ENCODE results near the gene PPFIA3.

The PPFIA3 gene

DNA sequence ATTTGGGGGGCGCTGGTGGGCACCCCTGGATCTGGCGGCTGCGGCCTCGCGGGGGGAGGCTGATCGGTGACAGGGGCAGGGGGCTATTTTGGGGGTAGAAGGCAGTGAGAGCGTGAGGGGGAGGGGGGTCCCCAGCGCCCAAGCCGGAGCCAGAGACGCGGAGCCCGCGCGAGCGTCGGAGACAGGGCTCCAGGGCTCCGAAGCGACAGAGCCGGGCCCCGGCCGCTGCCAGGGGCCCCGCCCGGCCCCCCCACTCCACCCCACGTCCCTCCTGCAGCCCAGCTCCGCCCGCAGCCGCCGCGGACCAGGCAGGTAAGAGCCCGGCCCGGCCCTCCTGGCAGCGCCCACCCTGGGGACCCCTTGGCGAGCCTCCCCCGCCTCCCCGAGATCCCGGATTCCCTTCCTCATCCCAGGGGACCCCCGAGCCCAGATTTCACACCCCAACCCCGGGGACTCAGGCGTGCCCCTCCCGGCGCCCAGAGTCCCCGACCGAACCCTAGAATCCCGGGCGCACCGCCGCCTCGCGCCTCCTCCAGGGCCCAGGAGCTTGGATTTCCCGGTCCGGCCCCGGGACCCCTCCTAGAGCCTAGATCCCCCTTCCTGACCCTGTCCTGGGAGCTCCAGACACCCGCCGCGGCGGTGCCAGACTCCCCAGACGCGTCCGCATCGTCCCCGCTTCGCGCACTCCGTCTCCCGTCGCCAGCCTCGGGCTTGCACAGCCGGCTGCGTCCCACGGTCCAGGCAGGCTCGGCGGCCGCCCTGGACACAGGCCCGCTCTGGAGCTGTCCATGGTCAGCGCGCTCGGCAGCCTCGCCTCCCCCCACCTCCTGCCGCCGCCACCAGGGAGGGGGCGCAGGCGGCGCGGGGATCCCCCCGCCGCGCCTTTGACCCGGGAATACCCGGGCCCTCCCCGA lies at the start of gene PPFIA3:
TSS of gene PPFIA3 (plus strand) at position 134 of the 914 bp plus-strand sequence. CDS start 8,330 bp downstream, outside the sequence.
- DNase-seq = peak; percentile 46

DNA sequence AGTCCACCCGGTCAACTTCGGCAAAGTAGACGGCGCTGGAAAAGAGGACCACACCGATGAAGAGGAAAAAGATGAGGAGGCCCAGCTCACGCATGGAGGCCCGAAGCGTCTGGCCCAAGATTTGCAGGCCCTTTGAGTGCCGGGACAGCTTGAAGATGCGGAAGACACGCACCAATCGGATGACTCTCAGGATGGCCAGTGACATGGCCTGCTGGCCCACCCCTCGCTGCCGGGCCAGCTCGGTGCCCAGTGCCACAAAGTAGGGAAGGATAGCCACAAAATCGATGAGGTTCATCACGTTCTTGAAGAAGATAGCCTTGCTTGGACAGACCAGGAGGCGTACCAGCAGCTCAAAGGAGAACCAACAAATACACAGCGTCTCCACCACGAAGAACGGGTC lies 48.9 kb upstream of the PPFIA3 start:
- no peak for DNase-seq

DNA sequence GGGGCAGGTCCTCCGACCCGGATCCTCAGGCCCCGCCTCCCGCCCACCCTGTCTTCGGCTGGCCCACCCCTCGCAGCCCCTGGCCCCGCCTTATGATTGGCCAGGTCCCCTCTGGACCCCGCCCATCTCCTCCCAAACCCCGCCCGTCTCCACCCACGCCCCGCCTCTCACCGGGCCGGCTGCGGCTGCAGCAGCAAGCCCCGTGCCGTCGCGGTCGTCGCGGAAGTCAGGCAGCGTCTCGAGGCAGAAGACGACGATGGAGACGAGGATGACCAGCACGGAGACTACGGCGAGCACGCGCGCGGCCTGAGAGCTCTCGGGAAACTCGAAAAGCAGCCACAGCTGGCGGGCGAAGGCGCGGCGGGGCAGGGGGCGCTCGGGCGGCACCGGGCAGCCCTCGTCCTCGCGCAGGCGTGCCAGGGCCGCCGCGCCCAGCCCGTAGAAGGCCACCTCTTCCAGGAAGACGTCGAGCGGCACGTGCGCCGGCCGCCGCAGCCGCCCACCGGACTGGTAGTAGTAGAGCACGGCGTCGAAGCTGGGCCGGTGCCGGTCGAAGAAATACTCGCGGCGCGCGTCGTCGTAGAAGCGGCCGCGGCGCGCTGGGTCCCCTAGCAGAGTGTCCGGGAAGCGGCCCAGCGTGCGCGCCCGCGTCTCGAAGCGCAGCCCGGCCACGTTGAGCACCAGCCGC lies 47.3 kb upstream of the PPFIA3 start:
- DNase-seq = no peak

DNA sequence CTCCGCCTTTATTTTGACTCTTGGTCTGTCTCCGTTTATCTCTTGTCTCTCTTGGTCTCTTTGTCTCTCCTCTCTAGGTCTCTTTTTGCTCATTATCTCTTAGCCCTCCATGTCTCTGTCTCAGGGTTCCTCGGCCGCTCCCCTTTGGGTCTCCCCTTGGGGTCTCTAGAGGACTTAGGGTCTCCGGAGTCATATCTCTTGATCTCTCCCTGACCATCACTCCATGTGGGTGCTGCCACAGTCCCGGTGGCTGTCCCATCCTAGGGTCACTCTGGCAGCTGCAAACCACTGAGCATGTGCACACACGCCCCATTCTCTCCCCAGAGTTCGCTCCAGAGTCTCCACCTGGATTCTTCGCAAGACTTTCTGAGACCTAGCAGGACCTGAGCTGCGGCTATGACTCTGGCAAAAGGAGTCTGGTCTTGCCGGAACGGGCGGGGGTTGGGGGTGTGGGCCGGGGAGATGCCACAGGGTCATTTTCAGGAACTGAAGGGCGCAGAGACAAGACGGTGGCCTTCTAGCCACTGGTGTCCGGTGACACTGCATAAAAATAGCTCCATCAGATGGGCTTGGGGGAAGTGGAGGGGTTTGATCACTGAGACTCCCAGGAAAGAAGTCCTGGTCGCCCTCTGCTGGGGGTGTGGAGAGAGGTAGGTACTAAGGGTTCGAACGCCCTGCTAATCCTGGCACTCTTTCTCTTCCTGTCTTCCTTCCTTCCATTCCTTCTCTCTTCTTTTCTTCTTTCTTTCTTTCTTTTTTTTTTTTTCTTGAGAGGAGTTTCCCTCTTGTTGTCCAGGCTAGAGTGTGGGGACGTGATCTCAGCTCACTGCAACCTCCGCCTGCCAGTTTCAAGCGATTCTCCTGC lies 45.6 kb upstream of the PPFIA3 start:
- DNase-seq = peak; percentile 33

DNA sequence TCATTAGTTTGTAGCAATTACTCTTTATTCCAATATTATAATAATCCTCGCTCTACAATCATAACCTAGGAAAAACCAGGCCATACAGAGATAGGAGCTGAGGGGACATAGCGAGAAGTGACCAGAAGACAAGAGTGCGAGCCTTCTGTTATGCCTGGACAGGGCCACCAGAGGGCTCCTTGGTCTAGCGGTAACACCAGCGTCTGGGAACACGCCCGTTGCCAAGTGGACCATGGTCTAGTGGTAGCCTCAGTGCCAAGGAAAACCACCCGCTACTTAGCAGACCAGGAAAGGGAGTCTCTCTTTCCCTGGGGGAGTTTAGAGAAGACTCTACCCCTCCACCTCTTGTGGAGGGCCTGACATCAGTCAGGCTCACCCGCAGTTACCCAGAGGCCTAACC lies 44.5 kb upstream of the PPFIA3 start:
- DNase-seq = peak; percentile 60

DNA sequence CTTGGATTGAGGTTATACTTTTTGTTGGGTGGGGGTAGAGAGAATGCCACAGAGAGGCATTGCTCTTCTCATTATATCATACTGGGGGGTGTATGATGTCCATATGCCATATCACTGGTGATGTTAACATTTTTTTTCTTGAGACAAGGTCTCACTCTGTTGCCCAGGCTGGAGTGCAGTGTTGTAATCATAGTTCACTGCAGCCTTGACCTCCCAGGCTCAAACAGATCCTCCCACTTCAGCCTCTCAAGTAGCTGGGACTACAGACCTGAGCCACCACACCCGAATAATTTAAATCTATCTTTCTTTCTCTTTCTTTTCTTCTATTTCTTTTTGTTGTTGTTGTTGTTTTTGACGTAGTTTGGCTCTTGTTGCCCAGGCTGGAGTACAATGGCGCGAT lies 39.0 kb upstream of the PPFIA3 start:
- DNase-seq = no peak

DNA sequence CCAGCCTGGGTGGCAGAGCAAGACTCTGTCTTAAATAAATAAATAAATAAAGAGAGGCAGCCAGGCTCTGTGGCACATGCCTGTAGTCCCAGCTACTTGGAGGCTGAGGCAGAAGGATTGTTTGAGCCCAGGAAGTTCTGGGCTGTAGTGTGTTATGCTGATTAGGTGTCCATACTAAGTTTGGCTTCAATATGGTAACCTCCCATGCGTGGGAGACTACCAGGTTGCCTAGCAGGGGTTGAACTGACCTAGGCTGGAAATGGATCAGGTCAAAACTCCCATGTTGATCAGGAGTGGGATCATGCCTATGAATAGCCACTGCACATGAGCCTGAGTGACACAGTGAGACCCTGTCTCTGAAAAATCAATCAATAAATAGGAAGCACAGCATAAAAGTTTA lies 38.1 kb upstream of the PPFIA3 start:
- no peak for DNase-seq

DNA sequence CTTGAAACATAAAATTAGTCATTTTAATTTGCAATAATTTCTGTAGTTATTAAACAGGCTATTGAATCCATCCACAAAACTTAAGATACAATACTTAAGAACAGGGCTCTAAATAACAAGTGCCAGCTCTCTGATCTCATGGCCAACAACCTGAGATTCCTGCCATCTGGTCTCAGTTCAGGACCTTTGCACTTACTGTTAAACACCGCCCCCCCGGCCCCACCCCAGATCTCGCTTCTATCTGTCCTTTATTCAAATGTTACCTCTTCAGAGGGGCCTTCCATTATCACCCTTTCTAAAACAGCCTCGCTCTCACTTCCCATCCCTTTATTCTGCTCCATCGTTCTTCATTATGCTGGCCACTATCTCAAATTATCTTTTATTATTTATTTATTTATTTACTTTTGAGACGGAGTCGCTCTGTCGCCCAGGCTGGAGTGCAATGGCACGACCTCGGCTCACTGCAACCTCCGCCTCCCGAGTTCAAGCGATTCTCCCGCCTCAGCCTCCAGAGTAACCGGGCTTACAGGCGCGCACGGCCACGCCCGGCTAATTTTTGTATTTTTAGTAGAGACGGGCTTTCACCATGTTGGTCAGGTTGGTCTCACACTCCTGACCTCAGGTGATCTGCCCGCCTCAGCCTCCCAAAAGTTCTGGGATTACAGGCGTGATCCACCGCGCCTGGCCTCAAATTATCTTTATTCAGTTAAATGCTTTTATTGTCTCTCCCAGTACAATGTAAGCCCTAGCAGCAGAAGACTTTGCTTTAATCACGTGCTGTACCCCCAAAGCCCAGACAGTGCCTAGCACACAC lies 34.9 kb upstream of the PPFIA3 start:
- peak; percentile 61 for DNase-seq

DNA sequence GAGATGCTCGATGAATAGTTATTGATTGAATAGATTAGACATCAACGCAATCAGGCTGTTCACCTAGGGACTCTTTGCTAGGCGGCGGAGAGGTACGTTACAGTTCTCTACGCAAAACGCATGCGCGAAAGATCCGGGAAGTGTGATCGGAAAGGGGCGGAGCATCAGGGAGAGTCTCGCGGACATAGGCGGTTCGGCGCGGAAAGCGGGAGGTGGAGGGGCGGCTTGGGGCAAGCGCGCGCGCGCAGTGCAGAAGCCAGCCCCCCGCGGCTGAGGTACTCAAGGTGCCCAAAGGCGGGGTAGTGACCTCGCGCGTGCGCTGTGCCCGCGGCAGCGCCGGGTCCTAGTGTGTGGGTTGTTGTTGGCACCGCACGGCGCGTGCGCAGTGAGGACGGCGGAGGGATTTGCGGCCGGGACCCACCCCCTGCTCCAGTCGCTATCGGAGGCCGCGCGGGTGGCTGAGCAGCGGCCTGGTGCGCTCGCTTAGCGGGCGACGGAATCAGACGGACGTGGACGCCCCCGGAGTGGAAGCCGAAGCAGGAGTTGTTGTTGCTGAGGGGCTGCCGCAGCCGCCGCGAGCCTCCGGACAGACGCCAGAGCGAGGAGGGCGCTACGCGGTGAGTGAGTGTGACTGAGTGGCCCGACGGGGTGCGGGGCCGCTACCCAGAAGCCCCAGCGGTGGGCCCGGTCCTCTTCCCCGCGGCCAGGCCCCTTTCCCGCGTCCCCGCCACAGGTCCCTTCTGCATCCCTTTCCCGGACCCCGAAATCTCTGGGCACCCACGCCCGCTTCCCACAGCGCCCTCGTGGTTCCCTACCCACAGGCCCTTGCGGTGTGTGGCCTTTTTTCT lies 34.1 kb upstream of the PPFIA3 start, which contains the start of gene SNRNP70:
TSS of gene SNRNP70 (plus strand) at position 432 of the 848 bp plus-strand sequence. CDS start 964 bp downstream, outside the sequence.
- DNase-seq = peak; percentile 100

DNA sequence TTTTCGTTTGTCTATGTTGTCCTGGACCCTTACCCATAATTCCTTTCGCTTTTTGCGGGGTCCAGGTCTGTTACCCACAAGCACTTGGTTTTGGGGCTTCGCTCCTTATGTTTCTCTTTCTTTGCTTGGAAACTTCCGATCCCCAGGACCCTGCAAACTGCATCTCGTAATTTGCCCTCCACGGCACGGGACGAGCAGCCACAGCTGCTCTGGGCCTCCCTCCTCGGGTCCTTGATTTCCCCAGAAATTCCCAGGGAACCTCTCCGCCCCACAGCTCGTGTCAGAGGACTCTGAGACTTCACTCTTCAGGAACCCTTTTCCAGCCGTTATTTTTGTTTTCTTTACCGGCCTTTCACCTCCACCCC lies 33.5 kb upstream of the PPFIA3 start:
- no peak for DNase-seq

DNA sequence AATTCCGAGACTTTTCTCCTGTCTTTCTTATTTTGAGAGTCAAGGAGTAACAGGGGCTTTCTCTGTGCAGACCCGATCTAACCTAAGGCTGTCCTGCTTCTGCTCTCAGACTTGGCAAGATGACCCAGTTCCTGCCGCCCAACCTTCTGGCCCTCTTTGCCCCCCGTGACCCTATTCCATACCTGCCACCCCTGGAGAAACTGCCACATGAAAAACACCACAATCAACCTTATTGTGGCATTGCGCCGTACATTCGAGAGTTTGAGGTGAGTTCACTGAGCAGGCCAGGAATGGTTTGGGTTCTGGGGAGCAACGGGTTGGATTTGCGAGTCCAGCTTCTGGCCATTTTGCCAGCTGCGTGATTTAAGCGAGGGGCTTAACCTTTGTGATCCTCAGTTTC lies 33.0 kb upstream of the PPFIA3 start:
- DNase-seq = no peak

DNA sequence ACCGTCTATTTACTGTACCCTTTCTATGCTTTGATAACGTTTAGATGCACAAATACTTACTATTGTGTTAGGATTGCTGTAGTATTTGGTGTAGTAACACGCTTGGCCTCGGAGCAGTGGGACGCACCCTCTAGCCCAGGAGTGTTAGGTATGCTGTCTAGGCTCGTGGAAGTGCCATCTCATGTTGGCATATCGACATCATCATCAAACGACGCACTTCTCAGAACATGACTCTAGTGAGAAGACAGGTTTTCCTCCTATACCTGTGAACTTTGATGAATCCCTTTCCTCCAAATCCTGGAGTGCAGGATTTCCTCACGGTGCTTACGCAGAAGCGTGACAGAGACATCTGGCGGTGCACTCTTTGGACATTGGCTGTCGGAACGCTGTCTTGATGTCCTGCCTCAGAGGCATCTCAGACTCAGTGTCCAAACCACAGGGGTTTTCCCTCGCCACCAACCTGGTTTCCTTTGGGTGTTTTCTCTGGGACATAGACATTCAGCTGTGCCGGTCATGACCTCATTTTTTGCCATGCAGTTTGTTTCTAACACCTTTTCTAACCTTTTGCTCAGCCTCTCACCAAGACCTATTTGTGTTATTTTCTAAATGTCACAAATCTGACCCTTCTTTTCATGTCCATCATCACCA lies 27.8 kb upstream of the PPFIA3 start:
- DNase-seq = no peak

DNA sequence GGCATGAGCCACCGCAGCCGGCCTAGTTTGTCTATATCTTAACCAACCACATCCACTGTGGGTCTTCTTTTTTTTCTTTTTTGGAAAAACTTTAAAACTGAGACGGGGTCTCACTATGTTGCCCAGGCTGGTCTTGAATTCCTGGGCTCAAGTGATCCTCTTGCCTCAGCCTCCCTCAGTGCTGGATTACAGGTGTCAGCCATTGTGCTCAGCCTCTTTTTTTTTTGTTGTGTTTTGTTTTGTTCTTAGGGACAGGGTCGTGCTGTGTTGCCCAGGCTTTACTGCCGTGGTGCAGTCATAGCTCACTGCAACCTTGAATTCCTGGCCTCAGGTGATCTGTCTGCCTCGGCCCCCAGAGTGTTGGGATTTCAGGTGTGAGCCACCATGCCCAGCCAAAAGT lies 26.7 kb upstream of the PPFIA3 start:
- no peak for DNase-seq

DNA sequence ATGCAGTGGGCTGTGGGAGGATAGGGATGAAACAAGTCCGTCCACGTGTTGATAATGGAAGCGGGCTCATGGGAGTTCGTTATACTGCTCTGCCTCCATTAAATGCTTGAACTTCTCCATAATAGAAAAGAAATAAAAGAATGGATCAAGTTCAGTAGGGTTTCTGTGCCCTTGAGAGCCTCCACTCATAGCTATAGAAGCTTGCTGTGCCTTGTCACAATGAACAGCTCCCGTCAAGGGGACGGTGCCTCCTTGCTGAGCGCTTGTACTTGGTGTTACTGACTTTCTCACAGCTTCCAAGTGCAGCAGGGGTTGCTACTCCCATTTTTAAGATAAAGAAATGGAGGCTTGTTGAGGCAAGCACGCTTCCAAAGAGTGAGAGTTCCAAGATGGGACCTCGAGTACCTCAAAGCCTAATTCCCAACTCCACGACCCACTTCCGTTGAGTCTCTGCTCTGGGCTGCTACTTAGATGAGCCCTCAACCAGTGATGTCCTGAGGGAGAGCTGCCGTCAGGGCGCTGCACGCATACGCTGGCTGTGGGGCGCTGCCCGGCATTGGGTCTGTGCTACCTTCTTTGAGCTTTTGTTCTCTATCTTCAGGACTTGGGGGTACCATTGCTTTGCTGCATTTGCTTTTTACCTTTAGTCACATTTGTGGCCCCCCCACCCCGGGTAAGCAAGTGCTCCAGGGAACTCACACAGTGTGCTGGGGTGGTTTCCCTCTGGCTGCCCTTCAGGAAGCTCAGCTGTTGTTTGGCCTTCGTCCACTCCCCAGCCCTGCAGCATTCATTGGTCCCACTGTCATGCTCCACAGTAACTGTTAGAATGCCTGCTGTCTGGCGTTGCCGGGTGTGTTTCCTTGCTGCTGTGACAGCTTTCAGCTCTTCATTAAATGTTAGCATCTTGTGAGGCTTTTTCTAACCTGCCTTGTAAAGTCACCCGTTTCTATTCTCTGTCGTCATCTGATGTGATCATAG lies 24.6 kb upstream of the PPFIA3 start:
- DNase-seq = no peak

DNA sequence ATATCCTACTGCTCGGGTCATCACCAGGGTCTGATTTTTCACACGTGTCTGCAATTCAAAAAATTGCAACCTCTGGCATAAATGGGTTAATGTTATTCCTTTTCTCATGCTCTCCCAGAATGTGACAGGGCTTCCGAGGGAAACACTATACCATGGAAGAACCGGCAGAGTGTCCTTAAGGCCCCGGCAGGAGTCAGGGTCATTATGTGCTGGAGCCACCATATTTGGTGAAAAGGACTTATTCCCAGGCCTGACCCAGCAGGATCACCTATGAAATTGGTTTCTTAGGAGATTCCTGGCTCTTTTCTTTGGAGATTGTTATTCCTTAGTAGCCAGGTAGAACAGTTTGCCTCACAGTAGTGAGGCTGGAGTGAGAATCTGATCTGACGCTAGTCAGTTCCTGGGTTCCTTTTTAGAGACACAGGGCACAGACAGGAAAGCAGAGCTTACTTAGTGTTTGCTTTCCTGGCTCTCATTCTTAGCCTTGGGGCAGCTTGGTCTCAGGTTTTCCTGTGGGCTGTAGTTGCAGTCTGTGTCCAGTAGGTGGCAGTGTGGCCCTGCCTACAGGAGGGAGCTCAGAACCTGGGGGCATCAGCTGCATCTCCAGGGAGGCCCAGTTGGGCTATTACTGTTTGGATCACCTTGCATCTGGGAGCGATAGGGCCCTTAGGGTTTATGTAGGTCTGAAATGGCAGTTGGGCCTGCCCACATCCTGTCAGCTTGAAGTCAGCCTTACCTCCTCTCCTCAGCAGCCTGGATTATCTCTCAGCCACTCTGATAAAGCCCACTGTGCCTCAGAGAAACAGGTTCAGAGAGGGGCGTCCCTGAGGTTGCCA lies 21.7 kb upstream of the PPFIA3 start:
- peak; percentile 72 for DNase-seq

DNA sequence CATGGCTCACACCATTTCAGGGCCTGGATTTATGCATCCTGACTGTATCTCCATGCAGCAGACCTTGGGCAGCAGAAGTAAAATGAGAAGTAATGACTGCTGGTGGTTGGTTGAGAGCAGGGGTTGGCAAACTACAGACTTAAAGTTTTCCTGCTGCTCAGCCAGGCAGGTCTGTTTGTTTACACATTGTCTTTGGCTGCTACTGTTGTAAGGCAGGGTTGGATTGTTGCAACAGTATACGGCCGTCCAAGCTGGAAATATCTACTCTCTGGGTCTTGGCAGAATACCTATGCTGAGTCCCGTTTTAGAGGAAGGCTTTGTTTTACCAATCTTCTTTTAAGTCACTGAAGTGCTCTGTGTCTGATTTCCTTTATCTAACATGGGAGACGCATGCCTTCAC lies 20.5 kb upstream of the PPFIA3 start:
- no peak for DNase-seq

DNA sequence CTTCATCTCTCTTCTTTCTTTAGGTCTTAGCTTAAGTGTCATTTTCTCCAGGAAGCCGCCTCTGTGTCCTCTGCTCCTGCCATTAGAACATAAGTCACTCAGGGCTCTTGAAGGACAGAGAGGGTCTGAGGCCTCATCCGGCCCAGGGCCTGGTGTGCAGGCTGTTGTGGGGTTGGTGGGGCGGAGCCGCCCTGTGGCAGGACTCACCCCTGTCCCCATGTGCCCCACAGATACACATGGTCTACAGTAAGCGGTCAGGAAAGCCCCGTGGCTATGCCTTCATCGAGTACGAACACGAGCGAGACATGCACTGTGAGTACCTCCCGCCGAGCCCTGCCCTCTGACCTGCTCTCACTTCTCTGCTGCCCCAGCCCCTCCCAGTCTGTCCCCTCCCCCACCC lies 18.2 kb upstream of the PPFIA3 start:
- no peak for DNase-seq

DNA sequence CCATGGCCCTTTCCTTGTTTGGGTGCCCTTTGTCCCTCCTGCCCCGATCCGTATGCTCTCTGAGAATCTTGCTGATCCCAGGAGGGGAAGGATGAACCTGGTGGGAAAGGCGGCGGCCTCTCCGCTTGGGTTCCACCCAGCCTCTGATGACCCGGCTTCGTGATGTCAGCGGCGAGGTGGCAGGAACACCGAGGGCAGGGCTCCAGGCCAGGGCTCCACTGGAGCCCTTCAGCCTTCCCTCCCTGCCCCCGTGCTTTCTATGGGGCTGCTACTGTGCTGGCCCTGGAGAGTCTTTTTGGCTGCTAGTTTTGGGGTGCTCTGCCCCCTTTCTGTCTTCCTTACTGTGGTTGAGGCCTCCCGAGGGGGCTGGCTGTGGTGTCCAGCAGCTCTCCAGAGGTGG lies 17.0 kb upstream of the PPFIA3 start:
- no peak for DNase-seq

Data from NCI-H146 (cell line).